Transverse colon (tissue), 4 donors: ENCODE data around the gene SMC3. TPM values are rescaled to one million over a fixed set of nuclear protein-coding genes. Genes with fewer than 3 reads are reported as not detected.
"Not testable (repeated sequence)": the region's sequence is repeated elsewhere in the genome, so short reads cannot be mapped to it uniquely, and the experiment has no call there.

Source experiments
- DNase-seq: peaks from one replicate; pipeline ENCODE4 v3.0.0-alpha.2; 2019
- H3K27ac ChIP-seq, 4 donors: fragments of 200-600 bp; sonication (generic); 2 replicates each; pipeline ENCODE4 v1.5.1; 2016 to 2018; ENCODE audit warnings: inconsistent platforms in 4 of 4
- H3K27me3 ChIP-seq: fragments of 200-600 bp; sonication (generic); 2 replicates; pipeline ENCODE4 v1.5.1; 2017; ENCODE audit warnings: inconsistent platforms
- H3K36me3 ChIP-seq, 4 donors: fragments of 200-600 bp; sonication (generic); 2 replicates each; pipeline ENCODE4 v1.5.1; 2017 to 2019; ENCODE audit warnings: inconsistent platforms in 4 of 4
- H3K4me1 ChIP-seq, 4 donors: fragments of 200-600 bp; sonication (generic); 2 replicates each; pipeline ENCODE4 v1.5.1; 2017 to 2020; ENCODE audit warnings: inconsistent platforms in 4 of 4
- H3K4me3 ChIP-seq, 4 donors: fragments of 200-600 bp; sonication (generic); 1 replicate in 1 of 4; 2 replicates in 3 of 4; pipeline versions ENCODE4 v1.5.1 to v1.6.1; 2017 to 2019; ENCODE audit warnings: inconsistent platforms in 4 of 4
- H3K9me3 ChIP-seq, 2 donors: fragments of 200-600 bp; sonication (generic); 2 replicates each; pipeline ENCODE4 v1.5.1; 2017 to 2019; ENCODE audit warnings: inconsistent platforms in 2 of 2
- CTCF ChIP-seq, 5 experiments: fragments of 200-600 bp in 3 of 5; fragments of 450-650 bp in 2 of 5; sonication (generic) in 3 of 5; IDR thresholded peaks; 1 replicate in 2 of 5; 2 replicates in 3 of 5; pipeline ENCODE4 v1.5.1; 2016 to 2017; ENCODE audit warnings: antibody characterized with exemption in 5 of 5, inconsistent platforms in 3 of 5, mild to moderate bottlenecking in 2 of 5, moderate library complexity in 1 of 5
- EP300 ChIP-seq: sonication (generic); formaldehyde crosslinking; IDR thresholded peaks from one replicate; pipeline ENCODE4 v1.6.1; 2017; ENCODE audit warnings: antibody characterized with exemption, low read depth
- POLR2A ChIP-seq: fragments of 450-650 bp; IDR thresholded peaks from one replicate; pipeline ENCODE4 v1.6.1; 2016; ENCODE audit warnings: antibody characterized with exemption, mild to moderate bottlenecking, moderate library complexity
- POLR2AphosphoS5 ChIP-seq, 3 donors: sonication (generic); formaldehyde crosslinking; IDR thresholded peaks; one replicate each; pipeline ENCODE4 v1.6.1; 2016; ENCODE audit warnings: antibody characterized with exemption in 3 of 3
- WGBS, 2 donors: methylation state at CpG; one replicate each; pipeline ENCODE4 v1.1.5; 2018; ENCODE audit warnings: low coverage in 1 of 2; 5-methylcytosine and 5-hydroxymethylcytosine counted together
- in situ Hi-C, 4 donors: fragments of 200-750 bp; cut with MboI; loops; one replicate each; pipeline versions ENCODE4 v1.15.0 to v1.15.1; 2017; ENCODE audit warnings: low sequenced_read_pairs in 3 of 4, low pct_ligation_motif_present in 1 of 4, low pct_unique_long_range_greater_than_20kb in 1 of 4
- intact Hi-C: fragments of 100-400 bp; cut with DNase I; formaldehyde crosslinking; loops from one replicate; pipeline ENCODE4 v1.15.1; 2023; ENCODE audit warnings: low total_unique reads
- total RNA-seq, 4 donors: library from RNA; depleted of rRNA; stranded (reverse); fragments of >200 nt; gene quantifications; one replicate each; pipeline ENCODE4 v1.1.0, GENCODE V29; 2016

The SMC3 gene
- total RNA-seq, 4 donors from 2014 or later: 16.8 to 31.9 (median 21.1) TPM

- no peaks in the 10 kb centered on the region for H3K36me3 ChIP-seq
- peaks cover 0 to 6% (median 0%) of the 10 kb centered on the region in 4 donors for H3K4me1 ChIP-seq
- 80 to 81% methylated on average over 2 of the region's 2 CpGs for WGBS, 2 donors
- TF ChIP-seq POLR2A: no peak
- TF ChIP-seq CTCF (IDR thresholded peaks at IDR 0.05): no peak
- TF ChIP-seq POLR2AphosphoS5 (IDR thresholded peaks at IDR 0.05): no peak
- TF ChIP-seq EP300: no peak
- in situ Hi-C loops (loop anchor here in 1 of 4 donors (25.0 kb wide), 1 partner anchor 213 kb away; the partner anchor contains the start of gene SMNDC1), intact Hi-C loops (no loop called here)
- H3K9me3 ChIP-seq: no peaks in the 10 kb centered on the region
- no peak overlapping the region for H3K4me3 ChIP-seq
- no peak for DNase-seq
- peaks cover 17% of the 10 kb centered on the region for H3K27me3 ChIP-seq
- no peak overlapping the region for H3K27ac ChIP-seq
These were observed 42.6 kb upstream of the SMC3 start for GRCh38 chr10:110524859-110525232.

- in situ Hi-C loops (loop anchor here in 1 of 4 donors (25.0 kb wide), 1 partner anchor 213 kb away; the partner anchor contains the start of gene SMNDC1), intact Hi-C loops (no loop called here)
- TF ChIP-seq POLR2AphosphoS5 (IDR thresholded peaks at IDR 0.05): no peak
- TF ChIP-seq EP300: no peak
- no peak for TF ChIP-seq POLR2A
- no peak for TF ChIP-seq CTCF (IDR thresholded peaks at IDR 0.05)
- Histone ChIP-seq H3K36me3 (no peaks in the 10 kb centered on the region), H3K27me3 (peaks cover 25% of the 10 kb centered on the region), H3K27ac (no peak overlapping the region), H3K4me3 (no peak overlapping the region), H3K4me1 (peaks cover 0 to 14% (median 3%) of the 10 kb centered on the region in 4 donors), H3K9me3 (no peaks in the 10 kb centered on the region)
- no peak for DNase-seq
- WGBS, 2 donors: 62 to 79% methylated on average over 3 to 9 of the region's 9 CpGs
These were observed 41.9 kb upstream of the SMC3 start for GRCh38 chr10:110525349-110526260.

- Histone ChIP-seq H3K4me3 (no peak overlapping the region), H3K27me3 (peaks cover 35% of the 10 kb centered on the region), H3K36me3 (no peaks in the 10 kb centered on the region), H3K9me3 (no peaks in the 10 kb centered on the region), H3K27ac (no peak overlapping the region), H3K4me1 (peaks cover 0 to 12% (median 4%) of the 10 kb centered on the region in 4 donors)
- intact Hi-C loops (no loop called here), in situ Hi-C loops (loop anchor here in 1 of 4 donors (25.0 kb wide), 1 partner anchor 215 kb away; the partner anchor contains the start of gene SMNDC1)
- 80 to 83% methylated on average over 1 to 9 of the region's 9 CpGs for WGBS, 2 donors
- TF ChIP-seq EP300 (no peak), POLR2AphosphoS5 (IDR thresholded peaks at IDR 0.05) (no peak), CTCF (IDR thresholded peaks at IDR 0.05) (no peak), POLR2A (no peak)
- DNase-seq: no peak
These were observed 39.7 kb upstream of the SMC3 start for GRCh38 chr10:110527731-110528171.

GRCh38 chr10:110528224-110528996, 39.1 kb upstream of the SMC3 start:
- H3K9me3 ChIP-seq: no peaks in the 10 kb centered on the region
- H3K36me3 ChIP-seq: no peaks in the 10 kb centered on the region
- H3K27me3 ChIP-seq: peaks cover 35% of the 10 kb centered on the region
- in situ Hi-C loops (loop anchor here in 1 of 4 donors (25.0 kb wide), 1 partner anchor 216 kb away; the partner anchor contains the start of gene SMNDC1), intact Hi-C loops (no loop called here)
- 17 to 72% methylated on average over 1 to 5 of the region's 5 CpGs for WGBS, 2 donors
- DNase-seq: no peak
- TF ChIP-seq EP300: no peak
- TF ChIP-seq CTCF (IDR thresholded peaks at IDR 0.05): no peak
- no peak for TF ChIP-seq POLR2A
- no peak for TF ChIP-seq POLR2AphosphoS5 (IDR thresholded peaks at IDR 0.05)
- peaks cover 0 to 12% (median 4%) of the 10 kb centered on the region in 4 donors for H3K4me1 ChIP-seq
- no peak overlapping the region for H3K4me3 ChIP-seq
- H3K27ac ChIP-seq: no peak overlapping the region

GRCh38 chr10:110528997-110529524, 38.4 kb upstream of the SMC3 start:
- in situ Hi-C loops: loop anchor here in 1 of 4 donors (25.0 kb wide), 1 partner anchor 217 kb away; the partner anchor contains the start of gene SMNDC1
- peaks cover 0 to 12% (median 4%) of the 10 kb centered on the region in 4 donors for H3K4me1 ChIP-seq
- peaks cover 35% of the 10 kb centered on the region for H3K27me3 ChIP-seq
- intact Hi-C loops, DNase-seq, H3K9me3 ChIP-seq, H3K4me3 ChIP-seq, H3K27ac ChIP-seq, H3K36me3 ChIP-seq: not testable (repeated sequence)
- 84 to 89% methylated on average over 7 to 8 of the region's 8 CpGs for WGBS, 2 donors
